ENCODE measurements around the gene VPS8. TPM values are rescaled to one million over a fixed set of nuclear protein-coding genes. Genes with fewer than 3 reads are reported as not detected.

VPS8 gene
- total and polyA plus RNA-seq, 9 donors = 44.0 to 126 (median 60.6) TPM

- Histone ChIP-seq H3K4me3 (ENCODE audit: low read length) (no peak overlapping the region), H3K27me3 (ENCODE audit: control insufficient read depth, insufficient read depth, low read length) (no peaks in the 10 kb centered on the region), H3K36me3 (ENCODE audit: control insufficient read depth, insufficient read depth, low read length) (peaks cover 30% of the 10 kb centered on the region), H3K9me3 (replicated peaks; ENCODE audit: control insufficient read depth, low read depth, low read length) (no peaks in the 10 kb centered on the region), H3K4me1 (ENCODE audit: control insufficient read depth, insufficient read depth, low read length) (peaks cover 12% of the 10 kb centered on the region), H3K27ac (ENCODE audit: low read length) (peak overlapping the region; percentile 30)
- WGBS (ENCODE audit: insufficient coverage) = 17% methylated on average over 1 of the region's 1 CpG
- peak; percentile 50 for DNase-seq
Observed at GRCh38 chr3:185046164-185046515, 234.2 kb downstream of the VPS8 start.

GRCh38 chr3:185046603-185047002, 234.6 kb downstream of the VPS8 start:
- no peak for DNase-seq
- Histone ChIP-seq H3K36me3 (ENCODE audit: control insufficient read depth, insufficient read depth, low read length) (peaks cover 34% of the 10 kb centered on the region), H3K27ac (ENCODE audit: low read length) (peak overlapping the region; percentile 30), H3K4me3 (ENCODE audit: low read length) (no peak overlapping the region), H3K4me1 (ENCODE audit: control insufficient read depth, insufficient read depth, low read length) (peaks cover 12% of the 10 kb centered on the region), H3K27me3 (ENCODE audit: control insufficient read depth, insufficient read depth, low read length) (no peaks in the 10 kb centered on the region), H3K9me3 (replicated peaks; ENCODE audit: control insufficient read depth, low read depth, low read length) (no peaks in the 10 kb centered on the region)
- 100% methylated on average over 3 of the region's 4 CpGs for WGBS (ENCODE audit: insufficient coverage)

DNA sequence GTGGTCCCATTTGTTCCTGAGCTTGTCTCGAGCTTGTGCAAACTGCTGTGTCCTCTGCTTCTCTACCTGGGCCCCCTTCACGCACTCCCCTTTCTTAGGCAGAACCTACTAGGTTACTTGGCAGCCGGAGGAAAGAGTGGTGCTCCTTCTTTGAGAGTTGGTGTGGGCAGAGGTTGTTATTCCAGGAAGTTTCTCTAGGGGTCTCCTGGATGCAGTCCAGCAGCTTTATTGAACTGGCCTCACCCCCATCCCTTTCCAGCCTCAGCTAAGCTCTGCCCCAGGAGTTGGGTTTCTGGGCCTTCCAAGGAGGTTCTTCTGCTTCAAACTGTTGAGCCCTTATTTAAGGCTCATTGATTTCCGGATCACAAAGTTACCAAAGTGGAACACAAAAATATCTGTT, 237.7 kb downstream of the VPS8 start:
- Histone ChIP-seq H3K4me1 (ENCODE audit: control insufficient read depth, insufficient read depth, low read length) (peaks cover 12% of the 10 kb centered on the region), H3K9me3 (replicated peaks; ENCODE audit: control insufficient read depth, low read depth, low read length) (no peaks in the 10 kb centered on the region), H3K36me3 (ENCODE audit: control insufficient read depth, insufficient read depth, low read length) (peaks cover 49% of the 10 kb centered on the region), H3K27me3 (ENCODE audit: control insufficient read depth, insufficient read depth, low read length) (no peaks in the 10 kb centered on the region), H3K27ac (ENCODE audit: low read length) (no peak overlapping the region), H3K4me3 (ENCODE audit: low read length) (no peak overlapping the region)
- no peak for DNase-seq
- WGBS (ENCODE audit: insufficient coverage) = 86% methylated on average over 1 of the region's 4 CpGs

DNA sequence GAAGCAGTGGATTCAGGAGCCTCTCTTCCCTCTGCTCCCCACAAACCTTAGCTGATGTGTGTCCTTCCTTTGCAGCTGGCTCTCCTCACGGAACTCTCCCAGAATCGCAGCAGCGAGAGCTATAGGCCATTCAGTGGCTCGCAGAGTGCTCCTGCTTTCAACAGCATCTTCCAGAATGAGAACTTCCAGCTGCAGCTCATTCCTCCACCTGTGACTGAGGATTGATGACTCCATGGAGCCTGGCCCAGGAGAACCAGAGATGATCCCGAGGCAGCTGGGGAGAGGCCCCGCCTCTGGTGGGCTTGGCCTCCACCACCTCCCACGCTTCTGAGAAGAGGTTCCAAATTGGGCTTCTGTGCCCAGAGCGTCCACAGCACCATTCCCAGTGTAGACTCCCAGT, 239.8 kb downstream of the VPS8 start:
- peak; percentile 64 for DNase-seq
- no peak overlapping the region for H3K4me3 ChIP-seq (ENCODE audit: low read length)
- peaks cover 58% of the 10 kb centered on the region for H3K36me3 ChIP-seq (ENCODE audit: control insufficient read depth, insufficient read depth, low read length)
- WGBS (ENCODE audit: insufficient coverage) = 69% methylated on average over 6 of the region's 8 CpGs
- H3K9me3 ChIP-seq (replicated peaks; ENCODE audit: control insufficient read depth, low read depth, low read length) = peaks cover 8% of the 10 kb centered on the region
- no peaks in the 10 kb centered on the region for H3K27me3 ChIP-seq (ENCODE audit: control insufficient read depth, insufficient read depth, low read length)
- peaks cover 3% of the 10 kb centered on the region for H3K4me1 ChIP-seq (ENCODE audit: control insufficient read depth, insufficient read depth, low read length)
- H3K27ac ChIP-seq (ENCODE audit: low read length) = no peak overlapping the region

- Histone ChIP-seq H3K9me3 (replicated peaks; ENCODE audit: control insufficient read depth, low read depth, low read length) (peaks cover 13% of the 10 kb centered on the region), H3K4me3 (ENCODE audit: low read length) (no peak overlapping the region), H3K36me3 (ENCODE audit: control insufficient read depth, insufficient read depth, low read length) (peaks cover 58% of the 10 kb centered on the region), H3K4me1 (ENCODE audit: control insufficient read depth, insufficient read depth, low read length) (peaks cover under 1% of the 10 kb centered on the region), H3K27ac (ENCODE audit: low read length) (no peak overlapping the region), H3K27me3 (ENCODE audit: control insufficient read depth, insufficient read depth, low read length) (no peaks in the 10 kb centered on the region)
- 86% methylated on average over 4 of the region's 6 CpGs for WGBS (ENCODE audit: insufficient coverage)
- DNase-seq = no peak
Observed at GRCh38 chr3:185052631-185053030, 240.7 kb downstream of the VPS8 start.

GRCh38 chr3:185056908-185057307, 244.9 kb downstream of the VPS8 start:
- no peak overlapping the region for H3K27ac ChIP-seq (ENCODE audit: low read length)
- no peaks in the 10 kb centered on the region for H3K27me3 ChIP-seq (ENCODE audit: control insufficient read depth, insufficient read depth, low read length)
- no peak overlapping the region for H3K4me3 ChIP-seq (ENCODE audit: low read length)
- H3K9me3 ChIP-seq (replicated peaks; ENCODE audit: control insufficient read depth, low read depth, low read length) = peaks cover 24% of the 10 kb centered on the region
- no peaks in the 10 kb centered on the region for H3K4me1 ChIP-seq (ENCODE audit: control insufficient read depth, insufficient read depth, low read length)
- WGBS (ENCODE audit: insufficient coverage) = no CpG with 5 or more reads among the region's 2 CpGs
- no peak for DNase-seq
- peaks cover 21% of the 10 kb centered on the region for H3K36me3 ChIP-seq (ENCODE audit: control insufficient read depth, insufficient read depth, low read length)

DNA sequence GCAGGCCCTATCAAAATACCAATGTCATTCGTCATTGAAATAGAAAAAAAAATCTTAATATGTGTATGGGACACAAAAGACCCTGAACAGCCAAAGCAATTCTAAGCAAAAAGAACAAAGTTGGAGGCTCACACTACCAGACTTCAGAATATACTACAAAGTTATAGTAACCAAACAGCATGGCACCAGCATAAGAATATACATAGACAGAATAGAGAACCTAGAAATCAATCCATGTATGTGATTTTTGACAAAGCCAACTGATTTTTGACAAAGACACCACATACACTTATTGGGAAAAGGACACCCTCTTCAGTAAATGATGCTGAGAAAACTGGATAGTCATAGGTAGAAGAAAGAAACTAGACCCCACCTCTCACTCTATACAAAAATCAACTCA, 245.9 kb downstream of the VPS8 start:
- H3K36me3 ChIP-seq (ENCODE audit: control insufficient read depth, insufficient read depth, low read length) = peaks cover 13% of the 10 kb centered on the region
- no peak overlapping the region for H3K4me3 ChIP-seq (ENCODE audit: low read length)
- WGBS (ENCODE audit: insufficient coverage) = no CpG with 5 or more reads among the region's 1 CpG
- H3K27ac ChIP-seq (ENCODE audit: low read length) = no peak overlapping the region
- H3K9me3 ChIP-seq (replicated peaks; ENCODE audit: control insufficient read depth, low read depth, low read length) = peaks cover 24% of the 10 kb centered on the region
- no peak for DNase-seq
- H3K4me1 ChIP-seq (ENCODE audit: control insufficient read depth, insufficient read depth, low read length) = no peaks in the 10 kb centered on the region
- no peaks in the 10 kb centered on the region for H3K27me3 ChIP-seq (ENCODE audit: control insufficient read depth, insufficient read depth, low read length)

DNA sequence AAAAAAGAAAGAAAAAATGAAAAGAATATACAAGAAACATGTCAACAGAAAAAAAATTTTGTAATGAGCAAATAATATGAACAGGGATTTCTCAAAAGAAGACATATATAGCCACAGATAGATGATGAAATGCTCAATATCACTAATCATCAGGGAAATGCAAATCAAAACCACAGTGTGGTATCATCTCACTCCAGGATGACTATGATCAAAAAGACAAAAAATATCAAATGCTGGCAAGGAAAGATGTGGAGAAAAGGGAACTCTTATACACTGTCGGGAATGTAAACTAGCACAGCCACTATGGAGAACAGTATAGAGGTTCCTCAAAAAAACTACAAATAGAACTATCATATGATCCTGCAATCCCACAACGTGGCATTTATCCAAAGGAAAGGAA, 246.8 kb downstream of the VPS8 start:
- Histone ChIP-seq H3K4me1 (ENCODE audit: control insufficient read depth, insufficient read depth, low read length) (no peaks in the 10 kb centered on the region), H3K27me3 (ENCODE audit: control insufficient read depth, insufficient read depth, low read length) (no peaks in the 10 kb centered on the region), H3K9me3 (replicated peaks; ENCODE audit: control insufficient read depth, low read depth, low read length) (peaks cover 24% of the 10 kb centered on the region), H3K27ac (ENCODE audit: low read length) (no peak overlapping the region), H3K4me3 (ENCODE audit: low read length) (no peak overlapping the region), H3K36me3 (ENCODE audit: control insufficient read depth, insufficient read depth, low read length) (peaks cover 9% of the 10 kb centered on the region)
- peak; percentile 46 for DNase-seq
- no CpG with 5 or more reads among the region's 2 CpGs for WGBS (ENCODE audit: insufficient coverage)

GRCh38 chr3:185059766-185060165, 247.8 kb downstream of the VPS8 start:
- DNase-seq = no peak
- H3K4me1 ChIP-seq (ENCODE audit: control insufficient read depth, insufficient read depth, low read length) = no peaks in the 10 kb centered on the region
- H3K9me3 ChIP-seq (replicated peaks; ENCODE audit: control insufficient read depth, low read depth, low read length) = peaks cover 24% of the 10 kb centered on the region
- H3K4me3 ChIP-seq (ENCODE audit: low read length) = no peak overlapping the region
- no CpG with 5 or more reads among the region's 2 CpGs for WGBS (ENCODE audit: insufficient coverage)
- H3K27ac ChIP-seq (ENCODE audit: low read length) = no peak overlapping the region
- H3K36me3 ChIP-seq (ENCODE audit: control insufficient read depth, insufficient read depth, low read length) = peaks cover 9% of the 10 kb centered on the region
- no peaks in the 10 kb centered on the region for H3K27me3 ChIP-seq (ENCODE audit: control insufficient read depth, insufficient read depth, low read length)

GRCh38 chr3:185060655-185061054, 248.7 kb downstream of the VPS8 start:
- no peak overlapping the region for H3K27ac ChIP-seq (ENCODE audit: low read length)

DNA sequence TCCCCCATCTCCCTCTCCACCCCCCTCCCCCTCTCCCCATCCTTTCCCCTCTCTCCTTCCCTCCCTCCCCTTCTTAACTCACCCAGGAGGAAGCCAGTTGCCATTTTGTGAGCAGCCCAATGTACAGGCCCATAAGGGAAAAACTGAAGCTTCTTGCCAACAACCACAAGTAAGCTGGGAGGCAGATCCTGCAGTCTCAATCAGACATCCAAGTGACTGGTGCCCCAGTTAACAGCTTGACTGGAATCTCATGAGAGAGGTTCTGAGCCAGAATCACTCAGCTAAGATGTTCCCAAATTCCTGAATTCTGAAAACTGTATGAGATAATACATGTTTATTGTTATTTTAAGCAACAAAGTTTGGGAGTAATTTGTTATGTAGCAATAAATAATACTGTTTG, 250.2 kb downstream of the VPS8 start:
- no peak overlapping the region for H3K4me3 ChIP-seq (ENCODE audit: low read length)
- H3K27ac ChIP-seq (ENCODE audit: low read length) = no peak overlapping the region
- H3K36me3 ChIP-seq (ENCODE audit: control insufficient read depth, insufficient read depth, low read length) = no peaks in the 10 kb centered on the region
- no peaks in the 10 kb centered on the region for H3K4me1 ChIP-seq (ENCODE audit: control insufficient read depth, insufficient read depth, low read length)
- peak; percentile 84 for DNase-seq
- no peaks in the 10 kb centered on the region for H3K27me3 ChIP-seq (ENCODE audit: control insufficient read depth, insufficient read depth, low read length)
- H3K9me3 ChIP-seq (replicated peaks; ENCODE audit: control insufficient read depth, low read depth, low read length) = peaks cover 16% of the 10 kb centered on the region

More at GRCh38 chr3:185060655-185061054, 248.7 kb downstream of the VPS8 start:
- WGBS (ENCODE audit: insufficient coverage) = 100% methylated on average over 1 of the region's 2 CpGs
- no peaks in the 10 kb centered on the region for H3K4me1 ChIP-seq (ENCODE audit: control insufficient read depth, insufficient read depth, low read length)
- H3K9me3 ChIP-seq (replicated peaks; ENCODE audit: control insufficient read depth, low read depth, low read length) = peaks cover 22% of the 10 kb centered on the region
- peaks cover 6% of the 10 kb centered on the region for H3K36me3 ChIP-seq (ENCODE audit: control insufficient read depth, insufficient read depth, low read length)
- no peaks in the 10 kb centered on the region for H3K27me3 ChIP-seq (ENCODE audit: control insufficient read depth, insufficient read depth, low read length)
- H3K4me3 ChIP-seq (ENCODE audit: low read length) = no peak overlapping the region
- no peak for DNase-seq
